ENCODE data around the gene FRAS1.

The FRAS1 gene

DNA sequence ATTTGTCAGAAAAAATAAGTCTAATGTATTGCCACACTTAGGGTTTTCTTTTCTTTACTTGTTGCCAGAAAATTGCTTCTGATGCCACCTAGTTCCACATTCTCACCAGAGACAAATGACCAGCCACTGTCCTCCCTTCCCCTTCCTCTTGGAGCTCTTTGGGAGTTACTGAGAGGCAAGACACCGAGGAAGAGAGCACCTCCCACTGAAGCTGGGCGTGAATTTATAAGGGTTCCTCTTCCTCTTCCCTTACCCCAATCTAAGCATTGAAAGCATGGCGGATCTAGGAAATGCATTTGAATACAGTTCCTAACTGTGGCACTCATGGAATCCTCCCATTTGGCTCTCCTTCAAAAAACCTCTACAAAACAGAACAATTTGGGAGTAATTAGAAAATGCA is 524.5 kb downstream of the FRAS1 start:
- no peak for TF ChIP-seq CTCF (IDR thresholded peaks at IDR 0.05; ENCODE audit: low read depth, low read length, missing control alignments)
- DNase-seq (ENCODE audit: low read depth), result no peak
- H3K4me3 ChIP-seq (ENCODE audit: low read depth, low read length), result no peak overlapping the region

- no peak for DNase-seq (ENCODE audit: low read depth)
- TF ChIP-seq CTCF (IDR thresholded peaks at IDR 0.05; ENCODE audit: low read depth, low read length, missing control alignments), result no peak
- no peak overlapping the region for H3K4me3 ChIP-seq (ENCODE audit: low read depth, low read length)
Measured at GRCh38 chr4:78584863-78585547, 527.9 kb downstream of the FRAS1 start.

- no peak overlapping the region for H3K4me3 ChIP-seq (ENCODE audit: low read depth, low read length)
- no peak for DNase-seq (ENCODE audit: low read depth)
- TF ChIP-seq CTCF (IDR thresholded peaks at IDR 0.05; ENCODE audit: low read depth, low read length, missing control alignments), result no peak
Measured at GRCh38 chr4:78585633-78586032, 528.5 kb downstream of the FRAS1 start.

GRCh38 chr4:78588894-78589545 is 531.9 kb downstream of the FRAS1 start:
- TF ChIP-seq CTCF (IDR thresholded peaks at IDR 0.05; ENCODE audit: low read depth, low read length, missing control alignments), result no peak

DNA sequence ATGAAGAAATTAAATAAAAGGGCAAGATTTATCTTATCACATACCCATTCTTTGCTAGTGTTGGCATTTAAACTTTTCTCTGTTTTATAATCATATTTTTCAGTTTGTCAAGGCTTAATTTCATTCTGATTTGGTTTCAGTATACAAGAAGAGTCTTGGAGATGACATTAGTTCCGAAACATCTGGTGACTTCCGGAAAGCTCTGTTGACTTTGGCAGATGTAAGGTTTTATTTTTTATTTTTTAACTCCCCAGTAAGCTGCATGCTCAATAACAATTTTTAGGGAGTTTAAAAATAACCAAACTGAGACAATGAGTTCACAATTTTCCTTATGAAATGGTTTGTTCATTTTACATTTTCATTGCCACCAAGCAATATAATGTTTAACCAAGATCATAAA is 534.3 kb downstream of the FRAS1 start:
- H3K4me3 ChIP-seq (ENCODE audit: low read depth, low read length), result no peak overlapping the region
- no peak for DNase-seq (ENCODE audit: low read depth)
- TF ChIP-seq CTCF (IDR thresholded peaks at IDR 0.05; ENCODE audit: low read depth, low read length, missing control alignments), result no peak

More at GRCh38 chr4:78588894-78589545, 531.9 kb downstream of the FRAS1 start:
- H3K4me3 ChIP-seq (ENCODE audit: low read depth, low read length), result no peak overlapping the region
- no peak for DNase-seq (ENCODE audit: low read depth)

- no peak for DNase-seq (ENCODE audit: low read depth)
- no peak overlapping the region for H3K4me3 ChIP-seq (ENCODE audit: low read depth, low read length)
- TF ChIP-seq CTCF (IDR thresholded peaks at IDR 0.05; ENCODE audit: low read depth, low read length, missing control alignments), result peak; percentile 71
Measured at GRCh38 chr4:78592088-78592783, 535.1 kb downstream of the FRAS1 start.
